ENCODE data around the gene SPATA13.
A peak's percentile ranks its signal among the peaks of the same experiment; 100 is the strongest.
"Not testable (repeated sequence)": the region's sequence is repeated elsewhere in the genome, so short reads cannot be mapped to it uniquely, and the experiment has no call there.

Gene SPATA13

DNA sequence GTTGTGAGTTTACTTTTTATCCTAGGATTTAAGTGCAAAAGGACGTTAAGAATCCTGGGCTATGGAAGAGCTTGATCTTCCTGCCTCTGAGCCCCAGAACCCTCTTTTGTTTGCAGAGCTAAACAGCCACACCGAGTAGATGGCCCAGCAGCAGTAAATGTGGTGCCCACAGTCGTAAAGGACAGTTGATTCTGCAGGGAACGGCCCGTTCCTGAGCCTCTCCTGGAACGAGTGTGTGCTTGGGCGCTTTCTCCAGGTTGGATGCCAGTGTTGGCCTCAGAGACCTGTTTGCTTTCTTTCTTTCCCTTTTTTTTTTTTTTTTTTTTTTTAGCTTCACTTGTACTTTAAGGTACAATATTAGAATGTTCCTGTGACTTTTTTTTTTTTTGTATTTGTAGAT, 41.7 kb downstream of the SPATA13 start:
- DNase-seq = no peak

DNA sequence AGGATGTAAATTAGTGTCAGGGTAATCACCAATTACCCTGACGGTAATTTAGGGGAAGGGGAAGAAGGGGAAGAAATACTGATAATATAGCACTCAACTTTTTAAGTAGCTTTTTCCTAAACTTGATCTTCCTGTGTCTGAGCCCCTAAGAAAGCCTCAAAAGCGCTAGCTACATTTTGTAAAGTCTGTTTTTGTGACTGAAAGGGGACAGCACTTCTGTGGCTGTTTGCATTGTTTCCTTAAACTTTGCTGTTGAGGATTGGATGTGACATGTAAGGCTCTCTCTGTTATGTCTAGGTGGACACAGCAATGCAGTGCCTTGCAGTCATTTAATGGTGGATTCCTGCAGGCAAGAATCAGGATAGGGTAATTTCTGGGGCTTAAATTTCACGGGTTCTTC, 42.8 kb downstream of the SPATA13 start:
- no peak for DNase-seq

- no peak for DNase-seq
These were observed 43.3 kb downstream of the SPATA13 start for GRCh38 chr13:24203811-24204210.

- not testable (repeated sequence) for DNase-seq
These were observed 44.6 kb downstream of the SPATA13 start for GRCh38 chr13:24205076-24205475.

DNA sequence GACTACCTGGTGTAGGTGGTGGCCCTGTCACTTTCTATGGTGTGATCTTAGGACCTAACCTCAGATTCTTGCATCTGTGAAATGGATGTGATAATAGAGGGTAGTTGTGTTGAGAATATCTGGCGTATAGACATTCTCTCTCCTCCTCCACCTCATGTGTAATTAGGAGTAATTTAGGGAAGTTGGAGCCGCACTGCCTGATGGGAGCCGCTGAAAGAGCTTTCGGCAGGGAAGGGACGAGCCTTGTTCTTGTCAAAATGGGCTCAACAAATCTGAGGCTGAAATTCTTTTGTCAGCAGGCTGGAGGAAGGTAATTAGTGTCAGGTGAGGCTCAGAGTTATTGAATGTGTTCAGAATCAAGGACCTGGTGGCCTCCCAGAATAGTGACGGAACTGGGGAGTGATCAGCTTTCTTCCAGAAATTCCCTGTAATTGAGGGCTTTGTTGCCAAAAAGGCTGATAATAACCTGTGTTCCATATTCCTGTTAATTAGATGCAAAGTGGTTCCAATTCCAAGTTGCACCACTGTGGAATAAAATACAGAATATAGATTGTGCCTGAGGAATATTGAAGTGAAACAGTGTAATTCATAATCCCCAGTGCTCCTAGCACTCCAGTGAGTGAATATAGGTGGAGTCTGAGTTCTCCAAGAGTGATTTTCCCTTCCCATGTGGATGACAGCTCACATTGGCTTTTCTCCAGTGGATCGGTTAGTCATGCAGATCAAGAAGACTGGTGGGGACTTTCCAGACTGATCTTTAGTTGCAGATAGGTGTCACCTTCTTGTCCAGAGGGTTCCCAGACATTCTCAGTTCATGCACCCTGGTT, 47.5 kb downstream of the SPATA13 start:
- no peak for DNase-seq

DNA sequence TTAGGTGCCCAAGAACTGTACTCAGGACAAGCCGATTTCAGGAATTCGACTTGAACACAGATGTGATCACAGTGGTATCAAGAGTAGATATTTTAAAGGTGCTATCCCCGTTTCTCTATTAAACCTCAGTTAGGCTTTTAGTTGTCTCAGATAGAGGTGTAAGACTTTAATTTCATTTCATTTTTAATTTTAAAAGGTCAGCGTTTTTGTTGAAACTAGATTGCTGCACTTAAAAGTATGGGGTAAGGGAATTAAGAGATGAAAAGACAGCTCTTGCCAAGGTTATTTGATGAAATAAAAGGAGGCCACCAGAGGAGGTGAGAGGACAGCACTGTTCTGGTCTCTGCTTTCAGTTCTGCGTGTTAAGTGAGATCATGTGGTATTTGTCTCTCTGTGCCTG, 48.6 kb downstream of the SPATA13 start:
- no peak for DNase-seq

GRCh38 chr13:24212254-24212653, 51.7 kb downstream of the SPATA13 start:
- DNase-seq = no peak

DNA sequence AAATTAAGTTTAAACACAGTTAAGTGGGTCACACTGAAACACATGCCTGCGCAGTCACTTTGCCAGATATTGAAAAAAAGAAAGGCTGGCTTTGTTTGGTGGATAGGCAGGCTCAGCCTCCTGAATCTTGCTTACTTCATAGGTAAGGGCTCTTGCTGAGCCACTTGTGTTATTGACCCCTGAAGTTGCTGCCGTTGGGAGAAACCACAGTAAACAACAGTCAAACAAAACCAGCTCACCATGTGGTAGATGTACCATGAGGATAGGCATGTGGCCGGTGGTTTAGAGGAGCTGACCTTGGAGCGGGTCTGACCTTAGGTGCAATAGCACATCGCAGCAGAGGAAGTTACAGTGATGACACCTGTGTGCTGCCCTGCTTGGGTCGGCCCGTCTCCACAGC, 52.2 kb downstream of the SPATA13 start:
- DNase-seq = no peak

DNA sequence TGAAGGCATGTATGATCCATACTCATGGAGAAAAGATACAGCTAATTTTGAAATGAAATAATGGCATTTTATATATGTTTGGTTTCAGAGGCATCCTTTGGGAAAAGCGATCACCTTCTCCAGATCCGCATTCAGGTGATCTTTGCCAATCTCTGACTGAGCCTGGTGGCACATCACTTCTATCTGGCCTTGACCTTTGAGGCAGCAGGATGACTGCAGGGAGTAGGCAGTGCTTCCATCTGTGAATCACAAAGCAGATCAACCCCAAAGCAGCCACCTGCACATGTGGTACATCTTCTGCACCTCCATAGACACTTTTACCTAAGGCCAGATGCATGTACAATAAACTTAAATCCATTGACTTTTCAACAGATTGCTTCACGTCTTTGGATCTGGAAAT, 53.4 kb downstream of the SPATA13 start:
- DNase-seq = no peak

GRCh38 chr13:24214528-24214927, 54.0 kb downstream of the SPATA13 start:
- no peak for DNase-seq

DNA sequence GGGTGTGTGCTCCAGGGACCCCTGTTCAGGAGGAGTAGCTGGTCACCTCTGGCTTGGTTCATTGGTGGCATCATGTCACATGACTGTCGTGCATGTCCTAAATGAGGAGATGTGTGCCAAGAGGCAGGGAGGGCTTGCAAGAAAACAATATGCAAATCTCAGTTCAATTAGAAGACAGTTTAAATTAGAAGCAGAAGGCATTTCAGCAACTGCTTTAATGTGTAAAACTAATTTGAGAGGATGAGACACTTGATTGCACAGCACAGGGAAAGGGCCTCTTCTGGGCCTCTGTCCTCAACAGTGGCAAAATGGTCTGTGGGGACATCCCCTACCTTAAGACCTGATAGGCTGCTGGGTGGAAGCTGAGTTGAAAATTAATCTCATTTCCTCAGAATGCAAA, 54.6 kb downstream of the SPATA13 start:
- DNase-seq = no peak

- no peak for DNase-seq
These were observed 55.2 kb downstream of the SPATA13 start for GRCh38 chr13:24215732-24216131.

DNA sequence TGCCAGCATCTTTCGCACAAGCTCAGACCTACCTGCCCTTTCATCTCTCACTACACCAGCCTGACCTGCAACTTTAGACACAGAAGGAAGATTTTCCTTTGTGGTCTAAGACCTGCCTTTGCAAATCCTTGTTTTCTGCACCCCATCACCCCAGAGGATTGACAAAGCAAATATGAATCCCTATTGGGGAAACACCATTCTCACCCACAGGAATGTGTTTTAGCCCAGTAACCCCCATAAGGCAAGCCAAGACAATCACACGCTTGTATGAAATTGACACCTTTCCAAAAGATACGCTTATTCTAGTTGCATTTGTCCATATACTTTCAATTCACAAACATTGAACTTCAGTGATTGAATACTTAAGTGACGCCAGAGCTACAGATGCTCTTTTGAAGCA, 55.7 kb downstream of the SPATA13 start:
- DNase-seq = no peak

DNA sequence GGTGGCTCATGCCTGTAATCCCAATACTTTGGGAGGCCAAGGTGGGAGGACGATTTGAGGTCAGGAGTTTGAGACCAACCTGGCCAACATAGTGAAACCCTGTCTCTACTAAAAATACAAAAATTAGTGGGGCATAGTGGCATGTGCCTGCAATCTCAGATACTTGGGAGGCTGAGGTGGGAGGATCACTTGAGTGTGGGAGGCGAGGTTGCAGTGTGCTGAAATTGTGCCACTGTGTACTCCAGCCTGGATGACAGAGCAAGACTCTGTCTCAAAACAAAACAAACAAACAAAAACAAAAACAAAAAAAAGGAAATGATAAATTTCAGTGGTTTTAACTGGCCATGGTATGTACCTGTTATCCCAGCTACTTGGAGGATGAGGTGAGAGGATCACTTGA, 56.3 kb downstream of the SPATA13 start:
- not testable (repeated sequence) for DNase-seq

DNA sequence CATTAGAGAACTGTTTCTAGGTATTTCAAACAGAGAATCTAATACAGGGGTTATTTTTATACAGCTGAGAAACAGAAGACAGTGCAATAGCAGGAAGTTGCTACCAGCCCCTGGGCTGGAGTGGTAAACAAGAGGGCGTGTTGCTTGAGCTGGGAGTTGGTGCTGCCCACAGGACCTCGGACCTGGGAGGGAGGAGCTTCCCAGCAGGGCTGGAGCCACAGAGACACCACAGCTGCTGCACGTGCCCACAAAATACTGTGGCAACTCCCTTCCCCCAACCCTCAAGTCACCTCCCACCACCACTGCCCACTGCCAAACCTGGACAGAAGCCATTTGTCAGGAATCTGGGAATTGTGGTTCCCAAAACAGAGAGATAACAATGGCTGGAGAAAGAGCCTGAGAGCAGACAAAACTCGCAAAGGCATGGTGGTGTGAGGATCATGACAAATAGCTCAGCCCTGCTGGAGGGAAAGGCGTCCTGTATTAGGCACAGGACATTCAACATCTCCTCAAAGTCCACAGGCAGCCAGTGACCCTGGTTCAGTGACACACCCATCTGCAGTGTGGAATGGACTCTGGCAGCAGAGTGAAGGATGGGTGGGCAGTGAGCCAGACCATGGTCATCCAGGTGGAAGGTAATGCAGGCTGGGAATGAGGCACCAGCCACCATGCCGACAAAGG, 57.2 kb downstream of the SPATA13 start:
- DNase-seq = no peak

GRCh38 chr13:24218338-24218737, 57.8 kb downstream of the SPATA13 start:
- DNase-seq = no peak

- DNase-seq = no peak
These were observed 58.5 kb downstream of the SPATA13 start for GRCh38 chr13:24218977-24219376.

- DNase-seq = peak; percentile 51
These were observed 59.7 kb downstream of the SPATA13 start for GRCh38 chr13:24220086-24220703.

DNA sequence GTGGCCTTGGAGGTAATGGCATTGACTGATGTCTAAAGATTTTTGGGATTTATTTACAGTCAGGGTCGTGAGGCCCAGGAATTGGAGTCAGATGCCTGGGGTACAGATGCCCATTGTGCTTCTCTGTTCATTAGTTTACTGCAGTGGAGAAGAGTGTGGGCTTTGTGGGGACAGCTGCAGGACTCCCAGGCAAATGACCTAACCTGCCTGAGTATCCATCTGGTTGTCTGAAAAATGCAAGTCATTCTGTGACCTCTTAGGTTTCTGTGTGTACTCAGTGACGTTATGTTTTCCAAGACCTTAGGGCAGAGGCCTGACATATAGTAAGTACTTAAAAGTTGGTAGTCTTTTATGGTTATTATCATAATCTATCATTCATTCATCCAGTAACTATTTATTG, 60.5 kb downstream of the SPATA13 start:
- DNase-seq = no peak

DNA sequence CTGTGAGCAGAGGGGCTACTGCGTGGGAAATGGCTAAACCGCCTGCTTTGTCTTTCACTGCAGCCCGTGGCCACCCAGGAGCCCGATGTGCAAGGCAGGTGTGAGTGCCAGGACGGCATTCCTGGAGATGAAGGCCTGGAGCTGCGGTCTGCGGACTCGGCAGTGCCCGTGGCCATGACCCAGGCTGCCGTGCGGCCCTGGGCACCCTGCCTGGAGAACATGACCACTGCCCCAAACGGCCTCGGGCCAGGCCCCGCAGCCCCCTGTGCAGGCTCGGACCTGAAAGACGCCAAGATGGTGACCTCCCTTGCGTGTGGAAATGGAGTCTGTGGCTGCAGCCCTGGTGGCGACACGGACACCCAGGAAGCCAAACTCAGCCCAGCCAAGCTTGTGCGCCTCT, 62.2 kb downstream of the SPATA13 start:
- no peak for DNase-seq

- no peak for DNase-seq
These were observed 63.1 kb downstream of the SPATA13 start for GRCh38 chr13:24223341-24224231.

DNA sequence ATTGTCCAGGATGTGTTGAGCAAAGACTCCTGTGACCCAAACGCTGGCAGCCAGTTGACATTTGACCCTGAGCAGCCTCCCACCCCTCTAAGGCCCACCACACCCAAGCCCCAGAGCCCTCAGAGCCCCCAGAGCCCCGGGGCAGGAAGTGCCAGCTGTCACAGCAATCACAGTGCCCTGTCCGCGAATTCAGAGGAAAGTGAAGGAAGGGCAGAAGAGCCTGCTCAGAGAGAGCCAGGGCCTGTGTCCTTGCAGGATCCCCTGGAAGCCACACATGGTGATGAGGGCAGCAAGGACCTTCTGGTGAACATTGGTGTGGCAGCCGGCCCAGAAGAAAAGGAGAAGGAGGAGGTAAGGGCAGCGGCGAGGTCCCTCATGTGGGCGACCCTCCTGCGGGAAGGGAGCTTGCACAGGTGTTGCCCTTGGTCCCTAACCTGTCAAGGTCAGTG, 63.7 kb downstream of the SPATA13 start:
- no peak for DNase-seq

- no peak for DNase-seq
These were observed 64.5 kb downstream of the SPATA13 start for GRCh38 chr13:24225062-24225461.
